WERI-Rb-1 (cell line): ENCODE measurements around the gene CYBA.

Experiments
- DNase-seq: peaks from one replicate; pipeline ENCODE4 v3.0.0-alpha.2; 2020
- H3K27ac ChIP-seq: fragments of 250-450 bp; sonication (Bioruptor Pico); 2 replicates; pipeline ENCODE4 v1.5.1; 2020; ENCODE audit warnings: mild to moderate bottlenecking, moderate library complexity
- H3K27me3 ChIP-seq: fragments of 250-450 bp; sonication (Bioruptor Pico); 2 replicates; pipeline ENCODE4 v1.5.1; 2021; ENCODE audit warnings: mild to moderate bottlenecking, low read depth, moderate library complexity; ENCODE audit not compliant: insufficient read depth, severe bottlenecking
- H3K36me3 ChIP-seq: fragments of 250-450 bp; sonication (Bioruptor Pico); 2 replicates; pipeline ENCODE4 v1.5.1; 2020; ENCODE audit warnings: mild to moderate bottlenecking, moderate library complexity
- H3K4me3 ChIP-seq: 2 replicates; pipeline ENCODE4 v1.5.1; 2011; ENCODE audit warnings: low read depth, mild to moderate bottlenecking, control low read depth, low read length
- H3K9me3 ChIP-seq: fragments of 250-450 bp; sonication (Bioruptor Pico); 2 replicates; pipeline ENCODE4 v1.5.1; 2021; ENCODE audit warnings: mild to moderate bottlenecking, moderate library complexity; ENCODE audit not compliant: severe bottlenecking
- TF ChIP-seq, protein P1 (sequence below): IDR thresholded peaks from 2 replicates; pipeline ENCODE4 v1.5.1; 2011; ENCODE audit warnings: low read depth, mild to moderate bottlenecking, control low read depth, inconsistent platforms, low read length

Gene CYBA

GRCh38 chr16:88617268-88618031 is 33.4 kb downstream of the CYBA start:
- Histone ChIP-seq H3K27me3 (no peaks in the 10 kb centered on the region), H3K4me3 (no peak overlapping the region), H3K9me3 (no peaks in the 10 kb centered on the region), H3K27ac (no peak overlapping the region), H3K36me3 (no peaks in the 10 kb centered on the region; the same call in 1 of the 2 replicates)
- TF ChIP-seq, protein P1, sequence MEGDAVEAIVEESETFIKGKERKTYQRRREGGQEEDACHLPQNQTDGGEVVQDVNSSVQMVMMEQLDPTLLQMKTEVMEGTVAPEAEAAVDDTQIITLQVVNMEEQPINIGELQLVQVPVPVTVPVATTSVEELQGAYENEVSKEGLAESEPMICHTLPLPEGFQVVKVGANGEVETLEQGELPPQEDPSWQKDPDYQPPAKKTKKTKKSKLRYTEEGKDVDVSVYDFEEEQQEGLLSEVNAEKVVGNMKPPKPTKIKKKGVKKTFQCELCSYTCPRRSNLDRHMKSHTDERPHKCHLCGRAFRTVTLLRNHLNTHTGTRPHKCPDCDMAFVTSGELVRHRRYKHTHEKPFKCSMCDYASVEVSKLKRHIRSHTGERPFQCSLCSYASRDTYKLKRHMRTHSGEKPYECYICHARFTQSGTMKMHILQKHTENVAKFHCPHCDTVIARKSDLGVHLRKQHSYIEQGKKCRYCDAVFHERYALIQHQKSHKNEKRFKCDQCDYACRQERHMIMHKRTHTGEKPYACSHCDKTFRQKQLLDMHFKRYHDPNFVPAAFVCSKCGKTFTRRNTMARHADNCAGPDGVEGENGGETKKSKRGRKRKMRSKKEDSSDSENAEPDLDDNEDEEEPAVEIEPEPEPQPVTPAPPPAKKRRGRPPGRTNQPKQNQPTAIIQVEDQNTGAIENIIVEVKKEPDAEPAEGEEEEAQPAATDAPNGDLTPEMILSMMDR: no peak
- no peak for DNase-seq

DNA sequence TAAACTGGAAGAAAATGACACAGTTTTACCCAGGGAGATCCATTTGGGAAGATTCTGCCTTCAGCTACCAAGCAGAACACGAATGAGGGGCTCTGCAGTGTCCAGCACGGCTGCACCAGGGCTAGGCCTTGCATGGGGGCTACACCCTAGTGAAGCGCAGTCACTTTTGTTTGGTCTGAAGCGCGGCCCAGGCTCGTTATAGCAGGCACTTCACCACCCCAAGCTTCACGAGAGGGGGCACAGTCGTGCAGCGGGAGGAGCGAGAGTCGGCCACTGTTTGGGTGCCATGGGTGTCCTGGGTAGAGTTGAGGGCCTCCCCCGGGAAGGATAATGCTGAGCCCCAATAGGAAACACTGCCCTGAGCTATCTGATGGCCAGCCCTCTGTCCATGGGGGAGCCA is 34.1 kb downstream of the CYBA start:
- Histone ChIP-seq H3K9me3 (no peaks in the 10 kb centered on the region), H3K4me3 (no peak overlapping the region), H3K36me3 (no peaks in the 10 kb centered on the region; the same call in 1 of the 2 replicates), H3K27me3 (no peaks in the 10 kb centered on the region), H3K27ac (no peak overlapping the region)
- DNase-seq: no peak
- TF ChIP-seq, protein P1: no peak

DNA sequence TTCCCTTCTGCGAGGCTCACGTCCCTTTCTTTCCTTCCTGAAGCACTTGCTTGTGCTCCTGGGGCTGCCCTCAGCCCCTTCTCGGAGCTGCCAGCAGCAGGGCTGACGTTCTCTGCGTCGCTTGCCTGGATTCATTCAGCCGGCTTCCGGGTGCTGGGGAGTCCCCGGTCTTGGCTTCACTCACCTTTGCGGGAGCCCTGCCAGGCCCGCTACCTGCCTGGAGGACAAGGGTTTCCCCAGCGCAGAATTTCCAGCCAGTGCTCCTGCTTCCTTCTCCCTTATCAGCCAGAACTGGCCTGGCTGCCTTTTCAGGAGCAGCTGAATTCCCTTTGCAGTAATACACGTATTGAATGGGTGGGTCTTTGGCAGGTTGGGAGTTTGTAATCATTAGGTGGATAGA is 34.5 kb downstream of the CYBA start:
- Histone ChIP-seq H3K4me3 (no peak overlapping the region), H3K36me3 (no peaks in the 10 kb centered on the region), H3K27ac (no peak overlapping the region), H3K27me3 (no peaks in the 10 kb centered on the region), H3K9me3 (no peaks in the 10 kb centered on the region)
- TF ChIP-seq, protein P1: no peak
- DNase-seq: no peak

- TF ChIP-seq, protein P1: no peak
- H3K36me3 ChIP-seq: peaks cover under 1% of the 10 kb centered on the region
- no peaks in the 10 kb centered on the region for H3K9me3 ChIP-seq
- no peak overlapping the region for H3K4me3 ChIP-seq
- DNase-seq: no peak
- H3K27me3 ChIP-seq: no peaks in the 10 kb centered on the region
- no peak overlapping the region for H3K27ac ChIP-seq
Measured at GRCh38 chr16:88614818-88615580, 35.9 kb downstream of the CYBA start.

- no peak for DNase-seq
- Histone ChIP-seq H3K36me3 (peaks cover 4% of the 10 kb centered on the region), H3K27me3 (no peaks in the 10 kb centered on the region), H3K4me3 (no peak overlapping the region), H3K9me3 (no peaks in the 10 kb centered on the region), H3K27ac (no peak overlapping the region)
- TF ChIP-seq, protein P1: no peak
Measured at GRCh38 chr16:88613911-88614817, 36.7 kb downstream of the CYBA start.
